ENCODE measurements around the gene SBSN.

SBSN gene

GRCh38 chr19:35551091-35551810 is 23.1 kb upstream of the SBSN start:
- DNase-seq (ENCODE audit: low read depth, low spot score): no peak
- CTCF ChIA-PET: no interaction called here
- H3K4me3 ChIP-seq (ENCODE audit: low read depth, low read length): no peak overlapping the region
- TF ChIP-seq CTCF (IDR thresholded peaks at IDR 0.05; ENCODE audit: insufficient read depth, low read length, missing control alignments): no peak
- POLR2A ChIA-PET: no interaction called here

GRCh38 chr19:35549879-35550523 is 21.9 kb upstream of the SBSN start:
- CTCF ChIA-PET: interaction anchor here (0.8 to 4.4 kb wide), 17 partner anchors 8 to 269 kb away, joined by 3 to 44 read pairs (median 8); partner anchors contain the start of genes ATP4A and COX6B1
- no peak for DNase-seq (ENCODE audit: low read depth, low spot score)
- POLR2A ChIA-PET: interaction anchor here (0.6 kb wide), 1 partner anchor 16 kb away, joined by 3 read pairs; no protein-coding TSS in a partner anchor
- TF ChIP-seq CTCF (IDR thresholded peaks at IDR 0.05; ENCODE audit: insufficient read depth, low read length, missing control alignments): no peak
- no peak overlapping the region for H3K4me3 ChIP-seq (ENCODE audit: low read depth, low read length)

DNA sequence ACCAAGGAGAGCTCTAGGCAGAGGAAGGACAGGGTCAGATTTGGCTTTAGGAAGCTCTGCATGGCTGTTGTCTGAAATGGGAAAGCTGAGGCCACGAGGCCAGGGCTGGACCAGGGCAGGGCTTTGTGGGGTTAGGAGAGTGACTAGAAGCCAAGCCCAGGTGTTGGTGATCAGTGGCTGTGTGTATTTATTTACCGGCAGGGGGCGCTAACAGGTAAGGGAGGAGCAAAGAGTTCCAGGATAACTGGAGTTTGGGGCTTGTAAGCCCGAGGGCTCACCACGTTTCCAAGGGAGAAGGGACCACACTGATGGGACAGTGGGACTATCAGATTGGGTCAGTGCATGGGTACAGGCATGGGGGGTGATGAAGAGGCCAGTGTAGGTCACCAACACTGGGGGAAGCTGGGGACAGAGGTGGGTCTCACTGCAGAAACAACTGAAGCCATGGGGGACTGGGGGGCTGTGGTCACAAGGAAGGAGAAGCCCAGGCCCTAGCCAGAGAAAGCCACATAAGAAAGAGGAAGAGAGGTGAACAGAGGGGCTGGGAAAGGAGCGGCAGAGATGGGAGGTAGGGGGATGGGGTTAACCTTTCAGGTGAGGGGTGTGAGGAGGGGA is 21.2 kb upstream of the SBSN start:
- ChIA-PET CTCF (interaction anchor here (0.8 to 4.4 kb wide), 32 partner anchors 9 to 270 kb away, joined by 3 to 44 read pairs (median 6); partner anchors contain the start of genes ATP4A, COX6B1 and HAUS5), POLR2A (no interaction called here)
- H3K4me3 ChIP-seq (ENCODE audit: low read depth, low read length): no peak overlapping the region
- TF ChIP-seq CTCF (IDR thresholded peaks at IDR 0.05; ENCODE audit: insufficient read depth, low read length, missing control alignments): peak; percentile 57
- no peak for DNase-seq (ENCODE audit: low read depth, low spot score)

DNA sequence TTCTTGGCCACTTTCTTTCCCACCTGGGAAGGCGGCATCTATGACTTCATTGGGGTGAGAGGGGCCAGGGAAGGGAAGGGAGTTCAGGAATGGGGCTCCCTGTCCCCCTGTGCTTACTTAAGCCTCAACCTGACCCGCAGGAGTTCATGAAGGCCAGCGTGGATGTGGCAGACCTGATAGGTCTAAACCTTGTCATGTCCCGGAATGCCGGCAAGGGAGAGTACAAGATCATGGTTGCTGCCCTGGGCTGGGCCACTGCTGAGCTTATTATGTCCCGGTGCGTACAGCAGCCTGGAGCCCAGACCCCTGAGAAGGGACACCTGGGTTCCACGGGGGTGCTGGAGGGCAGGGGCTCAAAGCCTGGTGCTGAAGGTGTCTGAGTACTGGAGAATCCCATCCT is 18.4 kb upstream of the SBSN start:
- peak overlapping the region; percentile 89 for H3K4me3 ChIP-seq (ENCODE audit: low read depth, low read length)
- CTCF ChIA-PET: interaction anchor here (3.4 to 4.4 kb wide), 2 partner anchors 12 to 37 kb away, joined by 28 to 44 read pairs; no protein-coding TSS in a partner anchor
- no peak for TF ChIP-seq CTCF (IDR thresholded peaks at IDR 0.05; ENCODE audit: insufficient read depth, low read length, missing control alignments)
- POLR2A ChIA-PET: no interaction called here
- no peak for DNase-seq (ENCODE audit: low read depth, low spot score)

DNA sequence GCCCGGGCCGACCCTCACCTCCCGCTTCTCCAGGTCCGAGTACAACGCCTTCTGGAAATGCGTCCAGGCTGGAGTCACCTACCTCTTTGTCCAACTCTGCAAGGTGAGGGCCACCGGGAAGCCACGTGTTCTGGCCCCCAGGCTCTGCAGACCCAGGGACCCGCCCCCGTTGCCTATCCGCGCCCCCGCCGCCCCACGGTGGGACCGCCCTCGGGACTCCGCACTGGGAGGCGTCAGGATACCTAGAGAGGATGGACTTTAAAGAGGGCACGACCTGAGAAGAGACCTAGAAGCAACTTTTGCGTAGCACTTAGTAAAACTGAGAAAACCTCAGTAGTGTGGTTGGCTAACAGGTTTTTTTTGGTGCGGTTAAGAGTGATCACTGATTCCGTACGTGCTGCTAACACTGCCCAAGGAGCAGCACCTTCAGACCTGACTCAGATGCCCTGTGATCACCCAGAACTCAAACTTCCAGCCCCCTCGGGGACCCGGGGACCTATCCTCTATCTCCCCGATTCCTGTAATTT is 17.8 kb upstream of the SBSN start:
- peak overlapping the region; percentile 89 for H3K4me3 ChIP-seq (ENCODE audit: low read depth, low read length)
- ChIA-PET CTCF (interaction anchor here (4.4 kb wide), 1 partner anchor 12 kb away, joined by 44 read pairs; no protein-coding TSS in a partner anchor), POLR2A (no interaction called here)
- no peak for DNase-seq (ENCODE audit: low read depth, low spot score)
- TF ChIP-seq CTCF (IDR thresholded peaks at IDR 0.05; ENCODE audit: insufficient read depth, low read length, missing control alignments): no peak
